HL-60 (cell line): ENCODE results near the gene LAPTM5.

Source experiments
- DNase-seq, 2 experiments: peaks; one replicate each; pipeline ENCODE4 v3.0.0-alpha.2; 2010 to 2020; ENCODE audit warnings: low read depth in 1 of 2, low spot score in 1 of 2
- H3K27ac ChIP-seq: fragments of 250-450 bp; sonication (Bioruptor Pico); replicated peaks from 2 replicates; pipeline ENCODE4 v1.5.1; 2020; ENCODE audit warnings: mild to moderate bottlenecking, moderate library complexity
- H3K27me3 ChIP-seq: fragments of 250-450 bp; sonication (Bioruptor Pico); 2 replicates; pipeline ENCODE4 v1.5.1; 2021; ENCODE audit warnings: mild to moderate bottlenecking, moderate library complexity; ENCODE audit not compliant: insufficient read depth, poor library complexity, severe bottlenecking
- H3K4me3 ChIP-seq: replicated peaks from 2 replicates; pipeline ENCODE4 v1.5.1; 2011; ENCODE audit warnings: mild to moderate bottlenecking, control low read depth, low read length; ENCODE audit not compliant: insufficient read depth
- CTCF ChIP-seq: IDR thresholded peaks from one replicate; pipeline ENCODE4 v1.5.1; 2011; ENCODE audit warnings: low read length, control low read depth, inconsistent platforms; ENCODE audit not compliant: insufficient read depth
- GABPA ChIP-seq: IDR thresholded peaks from 2 replicates; pipeline ENCODE4 v1.6.1; 2012; ENCODE audit warnings: low read depth
- POLR2AphosphoS5 ChIP-seq: IDR thresholded peaks from 2 replicates; pipeline ENCODE4 v1.6.1; 2012; ENCODE audit warnings: low read depth
- REST ChIP-seq: IDR thresholded peaks from 2 replicates; pipeline ENCODE4 v1.6.1; 2012; ENCODE audit warnings: low read depth; ENCODE audit not compliant: insufficient replicate concordance
- SPI1 ChIP-seq: IDR thresholded peaks from 2 replicates; pipeline ENCODE4 v1.6.1; 2012; ENCODE audit warnings: low read depth, mild to moderate bottlenecking, borderline replicate concordance

The LAPTM5 gene

GRCh38 chr1:30776097-30777059 is 18.8 kb upstream of the LAPTM5 start:
- TF ChIP-seq GABPA (no peak), POLR2AphosphoS5 (no peak), CTCF (no peak)
- H3K27ac ChIP-seq: no peak overlapping the region
- H3K4me3 ChIP-seq: no peak overlapping the region
- H3K27me3 ChIP-seq: no peaks in the 10 kb centered on the region
- DNase-seq: no peak

- no peak overlapping the region for H3K27ac ChIP-seq
- H3K4me3 ChIP-seq: no peak overlapping the region
- no peaks in the 10 kb centered on the region for H3K27me3 ChIP-seq
- TF ChIP-seq SPI1 (no peak), GABPA (no peak), REST (no peak), CTCF (no peak), POLR2AphosphoS5 (no peak)
- DNase-seq: no peak
Observed at GRCh38 chr1:30775433-30775975, 17.9 kb upstream of the LAPTM5 start.

- no peak for DNase-seq
- H3K27me3 ChIP-seq: no peaks in the 10 kb centered on the region
- TF ChIP-seq REST (no peak), SPI1 (no peak), CTCF (no peak), GABPA (no peak), POLR2AphosphoS5 (no peak)
- H3K4me3 ChIP-seq: no peak overlapping the region
- no peak overlapping the region for H3K27ac ChIP-seq
Observed at GRCh38 chr1:30774550-30775432, 17.2 kb upstream of the LAPTM5 start.
